Measurements from ENCODE around the gene SH3RF3. TPM values are rescaled to one million over a fixed set of nuclear protein-coding genes. Genes with fewer than 3 reads are reported as not detected.

The SH3RF3 gene
- total and polyA plus RNA-seq, 5 donors from 2014 or later: 0.16 to 1.6 (median 0.76) TPM

DNA sequence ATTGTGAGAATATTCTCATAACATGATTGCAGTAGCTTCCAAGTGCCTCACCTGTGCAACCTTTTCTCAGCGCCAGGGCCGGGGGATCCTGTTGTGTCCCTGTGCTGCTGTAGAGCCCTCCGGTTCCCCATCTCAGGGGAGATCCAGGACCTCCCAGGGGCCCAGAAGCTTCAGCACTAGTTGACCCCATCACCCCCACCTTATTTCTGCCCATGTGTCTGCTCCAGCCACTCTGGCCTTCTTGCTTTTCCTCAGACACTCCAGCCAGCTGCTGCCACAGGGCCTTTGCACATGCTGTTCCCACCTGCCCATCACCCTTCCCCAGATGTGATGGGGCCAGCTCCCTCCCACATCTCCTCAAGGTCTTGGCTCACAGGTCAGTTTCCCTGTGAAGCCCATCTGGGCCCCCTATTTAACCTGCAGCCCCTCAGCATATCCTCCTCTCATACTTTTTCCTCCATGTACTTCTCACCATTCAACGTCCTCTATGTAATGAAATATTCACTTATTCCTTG is 258.3 kb downstream of the SH3RF3 start:
- H3K36me3 Mint-ChIP-seq: peaks cover 8% of the 10 kb centered on the region
- no peak overlapping the region for H3K4me3 ChIP-seq (ENCODE audit: low read depth, low read length)

DNA sequence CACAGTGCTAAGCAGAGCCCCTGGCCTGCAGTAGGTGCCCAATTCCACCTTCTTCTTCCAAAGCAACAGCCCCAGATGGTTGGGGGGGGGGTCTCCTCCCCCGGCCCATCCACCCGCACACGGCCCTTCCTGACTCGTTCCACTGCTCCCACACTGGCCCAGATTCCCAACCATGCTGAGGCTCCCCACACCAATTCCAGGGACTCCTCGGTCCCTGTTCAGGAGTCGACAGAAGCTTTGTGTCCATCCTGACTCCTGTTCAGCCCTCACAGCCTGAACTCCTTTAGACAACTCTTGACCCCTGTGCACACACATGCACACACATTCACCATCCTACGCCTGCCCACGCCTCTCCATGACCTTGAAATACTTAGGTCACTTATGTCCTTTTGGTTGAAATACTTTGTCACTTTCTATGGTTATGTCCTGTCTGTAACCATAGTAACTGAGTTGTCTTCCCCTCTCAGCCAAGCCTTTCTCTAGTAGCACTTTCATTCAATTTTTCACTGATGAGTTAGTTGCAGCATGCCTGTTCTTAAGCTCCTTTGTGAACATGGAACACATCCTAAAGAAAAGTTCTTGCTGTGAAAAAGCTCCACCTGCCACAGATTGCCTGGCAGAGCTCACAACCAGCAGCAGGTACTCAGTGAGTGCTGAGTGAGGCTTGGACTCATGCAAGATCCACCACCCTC is 258.9 kb downstream of the SH3RF3 start:
- Mint-ChIP-seq H3K36me3 (peaks cover 5% of the 10 kb centered on the region), H3K27me3 (peaks cover 11% of the 10 kb centered on the region), H3K4me1 (peaks cover 0 to 5% (median 1%) of the 10 kb centered on the region in 4 donors), H3K27ac (no peak overlapping the region), H3K9me3 (no peaks in the 10 kb centered on the region), H3K4me3 (no peak overlapping the region)
- Histone ChIP-seq H3K4me1 (ENCODE audit: control insufficient read depth, insufficient read depth, low read length, poor library complexity, severe bottlenecking) (no peaks in the 10 kb centered on the region), H3K9me3 (ENCODE audit: control insufficient read depth in 2 of 2, low read length in 2 of 2) (no peaks in the 10 kb centered on the region), H3K4me3 (ENCODE audit: low read depth, low read length) (no peak overlapping the region), H3K27ac (ENCODE audit: insufficient read depth, low read length, poor library complexity, severe bottlenecking) (no peak overlapping the region), H3K36me3 (ENCODE audit: control insufficient read depth, insufficient read depth, low read length) (no peaks in the 10 kb centered on the region), H3K27me3 (ENCODE audit: control insufficient read depth, insufficient read depth, low read length) (no peaks in the 10 kb centered on the region)
- no peak for DNase-seq
- ATAC-seq (ENCODE audit: low read depth in 2 of 2): no peak

More for the DNA sequence above, 258.3 kb downstream of the SH3RF3 start:
- H3K9me3 Mint-ChIP-seq: no peaks in the 10 kb centered on the region
- peaks cover 0 to 5% (median 2%) of the 10 kb centered on the region in 4 donors for H3K4me1 Mint-ChIP-seq
- Histone ChIP-seq H3K36me3 (ENCODE audit: control insufficient read depth, insufficient read depth, low read length) (no peaks in the 10 kb centered on the region), H3K9me3 (ENCODE audit: control insufficient read depth in 2 of 2, low read length in 2 of 2) (no peaks in the 10 kb centered on the region), H3K27ac (ENCODE audit: insufficient read depth, low read length, poor library complexity, severe bottlenecking) (no peak overlapping the region), H3K4me1 (ENCODE audit: control insufficient read depth, insufficient read depth, low read length, poor library complexity, severe bottlenecking) (no peaks in the 10 kb centered on the region), H3K27me3 (ENCODE audit: control insufficient read depth, insufficient read depth, low read length) (no peaks in the 10 kb centered on the region)
- ATAC-seq (ENCODE audit: low read depth in 2 of 2): no peak
- no peak for DNase-seq
- H3K27ac Mint-ChIP-seq: no peak overlapping the region
- H3K4me3 Mint-ChIP-seq: no peak overlapping the region
- peaks cover 11% of the 10 kb centered on the region for H3K27me3 Mint-ChIP-seq

DNA sequence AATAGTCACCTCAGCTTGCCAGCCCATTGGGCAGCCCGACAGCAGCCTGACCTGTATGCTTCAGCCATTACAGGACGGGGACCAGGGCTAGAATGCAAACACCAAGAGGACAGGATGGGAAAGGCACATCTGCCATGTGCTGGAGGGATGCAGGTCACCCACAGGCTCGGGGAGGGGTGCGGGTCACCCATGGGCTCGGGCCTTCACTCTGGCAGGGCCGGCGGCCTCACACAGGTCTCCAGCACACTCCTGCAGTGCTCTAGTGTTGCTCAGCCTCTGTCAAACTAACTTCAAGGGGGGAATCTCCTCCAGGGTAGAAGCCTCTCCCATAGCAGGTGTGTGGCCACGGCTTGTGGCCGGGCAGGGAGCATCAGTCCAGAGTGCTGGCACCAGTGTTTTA is 262.2 kb downstream of the SH3RF3 start:
- Histone ChIP-seq H3K27me3 (ENCODE audit: control insufficient read depth, insufficient read depth, low read length) (no peaks in the 10 kb centered on the region), H3K4me3 (ENCODE audit: low read depth, low read length) (no peak overlapping the region), H3K9me3 (ENCODE audit: control insufficient read depth in 2 of 2, low read length in 2 of 2) (no peaks in the 10 kb centered on the region), H3K4me1 (ENCODE audit: control insufficient read depth, insufficient read depth, low read length, poor library complexity, severe bottlenecking) (no peaks in the 10 kb centered on the region), H3K27ac (ENCODE audit: insufficient read depth, low read length, poor library complexity, severe bottlenecking) (no peak overlapping the region), H3K36me3 (ENCODE audit: control insufficient read depth, insufficient read depth, low read length) (no peaks in the 10 kb centered on the region)
- Mint-ChIP-seq H3K4me3 (no peak overlapping the region), H3K27me3 (peaks cover 11% of the 10 kb centered on the region), H3K9me3 (no peaks in the 10 kb centered on the region), H3K27ac (no peak overlapping the region), H3K36me3 (peaks cover 5% of the 10 kb centered on the region), H3K4me1 (peaks cover 0 to 15% (median 2%) of the 10 kb centered on the region in 4 donors)
- DNase-seq (no peak), ATAC-seq (ENCODE audit: low read depth in 2 of 2) (no peak)

DNA sequence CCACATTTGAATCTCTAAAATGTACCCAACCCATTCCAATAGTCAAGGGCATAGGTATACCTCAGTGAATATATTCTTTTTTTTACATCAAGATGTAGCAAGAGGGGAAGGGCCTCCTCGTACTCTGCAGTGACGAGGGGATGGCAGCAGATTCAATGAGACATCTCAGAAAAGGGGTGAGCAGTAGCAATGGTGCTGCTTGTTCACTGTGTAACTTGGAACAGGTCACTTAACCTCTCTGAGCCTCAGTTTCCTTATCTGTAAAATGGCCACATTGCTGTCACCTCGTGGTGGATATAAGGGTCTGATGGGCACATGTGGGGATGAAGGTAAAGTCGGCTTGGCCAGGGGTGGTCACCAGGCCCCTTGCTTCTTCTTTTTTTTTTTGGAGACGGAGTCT is 263.1 kb downstream of the SH3RF3 start:
- DNase-seq: no peak
- H3K9me3 Mint-ChIP-seq: no peaks in the 10 kb centered on the region
- H3K27me3 Mint-ChIP-seq: peaks cover 6% of the 10 kb centered on the region
- H3K27ac ChIP-seq (ENCODE audit: insufficient read depth, low read length, poor library complexity, severe bottlenecking): no peak overlapping the region
- peaks cover 5% of the 10 kb centered on the region for H3K36me3 Mint-ChIP-seq
- H3K4me1 Mint-ChIP-seq: peaks cover 0 to 24% (median 0%) of the 10 kb centered on the region in 4 donors
- no peak for ATAC-seq (ENCODE audit: low read depth in 2 of 2)
- no peaks in the 10 kb centered on the region for H3K27me3 ChIP-seq (ENCODE audit: control insufficient read depth, insufficient read depth, low read length)
- H3K4me3 Mint-ChIP-seq: no peak overlapping the region
- no peaks in the 10 kb centered on the region for H3K9me3 ChIP-seq (ENCODE audit: control insufficient read depth in 2 of 2, low read length in 2 of 2)
- no peak overlapping the region for H3K27ac Mint-ChIP-seq
- no peaks in the 10 kb centered on the region for H3K4me1 ChIP-seq (ENCODE audit: control insufficient read depth, insufficient read depth, low read length, poor library complexity, severe bottlenecking)
- no peak overlapping the region for H3K4me3 ChIP-seq (ENCODE audit: low read depth, low read length)
- no peaks in the 10 kb centered on the region for H3K36me3 ChIP-seq (ENCODE audit: control insufficient read depth, insufficient read depth, low read length)

DNA sequence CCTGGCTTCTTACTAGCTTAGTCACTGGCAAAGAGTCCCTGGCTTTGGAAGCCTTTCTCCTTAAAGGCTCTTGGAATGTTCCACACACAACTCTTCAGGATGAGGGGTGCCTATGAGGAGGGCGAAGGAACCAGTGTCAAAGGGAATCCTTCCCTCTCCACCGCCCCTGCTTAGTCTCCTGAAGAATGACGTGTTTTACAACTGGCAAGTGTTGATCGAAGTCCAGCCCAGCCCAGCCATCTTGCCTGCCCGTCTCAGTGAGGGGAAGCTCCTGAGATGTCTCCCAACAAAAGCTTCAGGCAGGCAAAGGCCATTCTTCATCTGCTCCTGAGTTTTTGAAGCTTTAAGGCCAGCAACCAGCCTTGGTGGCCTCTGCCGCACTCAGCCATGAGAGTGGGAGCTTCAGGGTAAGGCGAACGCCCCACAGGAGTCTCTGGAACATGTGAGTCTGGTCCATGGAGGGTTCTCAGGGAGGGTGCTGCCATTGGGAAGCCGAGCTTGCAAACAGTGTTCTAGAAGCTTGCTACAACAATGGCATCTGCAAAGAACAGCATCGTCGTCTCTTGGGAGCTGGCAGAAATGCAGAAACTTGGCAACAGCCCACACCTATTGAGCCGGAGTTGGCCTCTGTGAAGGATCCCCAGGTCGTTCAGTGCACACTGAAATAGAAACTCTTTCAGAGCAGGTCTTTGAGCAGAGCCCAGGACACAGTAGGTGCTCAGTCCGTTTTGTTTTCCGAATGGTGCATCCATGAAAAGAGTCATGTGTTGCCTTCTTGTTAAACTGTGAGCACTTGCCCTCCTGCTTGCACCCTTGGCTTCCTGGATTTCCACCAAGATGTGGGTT is 264.0 kb downstream of the SH3RF3 start:
- H3K4me3 ChIP-seq (ENCODE audit: low read depth, low read length): no peak overlapping the region
- Mint-ChIP-seq H3K27ac (no peak overlapping the region), H3K27me3 (peaks cover 6% of the 10 kb centered on the region), H3K4me1 (peaks cover 0 to 29% (median 1%) of the 10 kb centered on the region in 4 donors), H3K36me3 (peaks cover 6% of the 10 kb centered on the region), H3K9me3 (no peaks in the 10 kb centered on the region), H3K4me3 (no peak overlapping the region)
- H3K27ac ChIP-seq (ENCODE audit: insufficient read depth, low read length, poor library complexity, severe bottlenecking): no peak overlapping the region
- H3K27me3 ChIP-seq (ENCODE audit: control insufficient read depth, insufficient read depth, low read length): no peaks in the 10 kb centered on the region
- H3K4me1 ChIP-seq (ENCODE audit: control insufficient read depth, insufficient read depth, low read length, poor library complexity, severe bottlenecking): no peaks in the 10 kb centered on the region
- DNase-seq (no peak), ATAC-seq (ENCODE audit: low read depth in 2 of 2) (no peak)
- no peaks in the 10 kb centered on the region for H3K9me3 ChIP-seq (ENCODE audit: control insufficient read depth in 2 of 2, low read length in 2 of 2)
- no peaks in the 10 kb centered on the region for H3K36me3 ChIP-seq (ENCODE audit: control insufficient read depth, insufficient read depth, low read length)

DNA sequence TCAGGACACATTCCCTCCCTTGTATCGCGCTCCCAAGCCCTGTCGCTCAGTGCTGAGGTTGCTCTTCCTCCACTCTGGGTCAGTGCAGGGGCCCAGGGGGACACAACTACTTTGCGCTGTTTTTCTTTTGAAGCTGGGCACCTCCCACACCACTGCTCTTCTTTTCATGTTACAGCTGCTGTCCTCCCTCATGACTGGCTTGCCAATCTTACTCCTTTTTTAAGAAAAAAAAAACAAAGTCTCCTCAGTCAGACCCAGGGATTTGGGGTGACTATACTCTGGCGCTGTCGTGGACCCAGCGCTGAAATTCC is 264.6 kb downstream of the SH3RF3 start:
- no peak for ATAC-seq (ENCODE audit: low read depth in 2 of 2)
- Histone ChIP-seq H3K27me3 (ENCODE audit: control insufficient read depth, insufficient read depth, low read length) (no peaks in the 10 kb centered on the region), H3K4me3 (ENCODE audit: low read depth, low read length) (no peak overlapping the region), H3K36me3 (ENCODE audit: control insufficient read depth, insufficient read depth, low read length) (no peaks in the 10 kb centered on the region), H3K9me3 (ENCODE audit: control insufficient read depth in 2 of 2, low read length in 2 of 2) (no peaks in the 10 kb centered on the region), H3K4me1 (ENCODE audit: control insufficient read depth, insufficient read depth, low read length, poor library complexity, severe bottlenecking) (no peaks in the 10 kb centered on the region), H3K27ac (ENCODE audit: insufficient read depth, low read length, poor library complexity, severe bottlenecking) (no peak overlapping the region)
- no peak overlapping the region for H3K4me3 Mint-ChIP-seq
- peaks cover 10% of the 10 kb centered on the region for H3K36me3 Mint-ChIP-seq
- peaks cover 0 to 28% (median 2%) of the 10 kb centered on the region in 4 donors for H3K4me1 Mint-ChIP-seq
- H3K27ac Mint-ChIP-seq: no peak overlapping the region
- no peak for DNase-seq
- peaks cover 6% of the 10 kb centered on the region for H3K27me3 Mint-ChIP-seq
- no peaks in the 10 kb centered on the region for H3K9me3 Mint-ChIP-seq

DNA sequence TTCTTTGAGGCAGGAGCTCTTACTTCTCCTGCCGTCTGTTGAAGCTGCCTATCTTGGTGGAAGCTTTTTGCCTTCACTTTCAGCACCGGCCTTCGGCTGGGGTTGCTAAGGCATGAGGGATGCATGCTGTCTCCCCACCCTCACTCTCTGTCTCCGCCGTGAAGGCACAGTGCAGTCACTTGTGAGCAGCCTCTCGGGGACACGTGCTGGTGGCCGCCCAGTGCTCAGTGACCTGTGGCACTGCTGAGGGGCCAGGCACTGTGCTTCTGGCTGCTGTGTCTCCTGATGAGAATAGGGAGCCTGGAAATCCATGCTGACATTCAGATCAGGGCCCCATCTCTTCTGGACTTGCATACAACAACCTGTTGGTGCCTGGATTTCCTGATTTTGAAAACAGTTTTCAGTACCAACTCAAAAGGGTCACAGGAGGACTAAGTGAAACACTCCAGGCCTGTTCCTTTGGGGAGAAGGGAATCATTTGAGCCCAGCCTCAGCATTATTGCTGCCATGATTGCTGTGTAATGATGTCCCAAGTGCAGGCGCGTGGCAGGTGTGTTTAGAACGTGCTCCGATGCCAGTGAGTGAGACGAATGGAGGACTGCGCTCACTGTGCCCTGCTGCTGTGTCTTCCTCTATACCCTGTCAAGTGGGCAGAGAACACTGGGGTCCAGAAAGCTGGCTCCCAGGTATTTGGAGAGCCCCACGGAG is 266.6 kb downstream of the SH3RF3 start:
- H3K27me3 Mint-ChIP-seq: peaks cover under 1% of the 10 kb centered on the region
- DNase-seq (no peak), ATAC-seq (ENCODE audit: low read depth in 2 of 2) (no peak)
- no peaks in the 10 kb centered on the region for H3K36me3 ChIP-seq (ENCODE audit: control insufficient read depth, insufficient read depth, low read length)
- no peaks in the 10 kb centered on the region for H3K27me3 ChIP-seq (ENCODE audit: control insufficient read depth, insufficient read depth, low read length)
- no peaks in the 10 kb centered on the region for H3K9me3 Mint-ChIP-seq
- no peaks in the 10 kb centered on the region for H3K9me3 ChIP-seq (ENCODE audit: control insufficient read depth in 2 of 2, low read length in 2 of 2)
- H3K4me1 Mint-ChIP-seq: peaks cover 0 to 29% (median 3%) of the 10 kb centered on the region in 4 donors
- H3K4me1 ChIP-seq (ENCODE audit: control insufficient read depth, insufficient read depth, low read length, poor library complexity, severe bottlenecking): no peaks in the 10 kb centered on the region
- peaks cover 11% of the 10 kb centered on the region for H3K36me3 Mint-ChIP-seq
- H3K4me3 Mint-ChIP-seq: no peak overlapping the region
- no peak overlapping the region for H3K27ac ChIP-seq (ENCODE audit: insufficient read depth, low read length, poor library complexity, severe bottlenecking)
- peak overlapping the region in 1 of 3 donors; percentile 15 for H3K27ac Mint-ChIP-seq
- H3K4me3 ChIP-seq (ENCODE audit: low read depth, low read length): no peak overlapping the region
